ENCODE results near the gene TEAD1.

DNA sequence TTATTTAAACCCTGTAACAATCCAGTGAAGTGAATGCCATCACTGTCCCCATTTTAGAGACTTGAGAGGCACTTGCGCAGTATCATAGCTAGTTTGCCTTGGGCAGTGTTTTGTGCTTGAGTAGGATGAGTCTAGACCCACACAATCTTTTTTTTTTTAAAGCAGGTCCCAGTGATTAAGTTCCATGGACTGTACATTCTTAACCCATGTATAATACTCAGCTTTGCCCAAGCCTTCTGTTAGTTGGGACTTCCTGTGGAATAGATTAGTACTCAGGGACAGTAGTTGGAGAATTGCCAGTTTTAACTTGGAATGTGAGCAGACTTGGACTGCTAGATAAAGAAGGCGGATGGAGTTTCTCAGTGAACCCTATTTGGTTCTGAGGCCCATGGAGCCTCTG is 226.3 kb downstream of the TEAD1 start:
- TF ChIP-seq EZH2 (IDR thresholded peaks at IDR 0.05; ENCODE audit: low read length, missing control alignments): no peak
- TF ChIP-seq, protein P1, sequence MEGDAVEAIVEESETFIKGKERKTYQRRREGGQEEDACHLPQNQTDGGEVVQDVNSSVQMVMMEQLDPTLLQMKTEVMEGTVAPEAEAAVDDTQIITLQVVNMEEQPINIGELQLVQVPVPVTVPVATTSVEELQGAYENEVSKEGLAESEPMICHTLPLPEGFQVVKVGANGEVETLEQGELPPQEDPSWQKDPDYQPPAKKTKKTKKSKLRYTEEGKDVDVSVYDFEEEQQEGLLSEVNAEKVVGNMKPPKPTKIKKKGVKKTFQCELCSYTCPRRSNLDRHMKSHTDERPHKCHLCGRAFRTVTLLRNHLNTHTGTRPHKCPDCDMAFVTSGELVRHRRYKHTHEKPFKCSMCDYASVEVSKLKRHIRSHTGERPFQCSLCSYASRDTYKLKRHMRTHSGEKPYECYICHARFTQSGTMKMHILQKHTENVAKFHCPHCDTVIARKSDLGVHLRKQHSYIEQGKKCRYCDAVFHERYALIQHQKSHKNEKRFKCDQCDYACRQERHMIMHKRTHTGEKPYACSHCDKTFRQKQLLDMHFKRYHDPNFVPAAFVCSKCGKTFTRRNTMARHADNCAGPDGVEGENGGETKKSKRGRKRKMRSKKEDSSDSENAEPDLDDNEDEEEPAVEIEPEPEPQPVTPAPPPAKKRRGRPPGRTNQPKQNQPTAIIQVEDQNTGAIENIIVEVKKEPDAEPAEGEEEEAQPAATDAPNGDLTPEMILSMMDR (conservative IDR thresholded peaks at IDR 0.05 in 1 of 2, IDR thresholded peaks at IDR 0.05 in 1 of 2; ENCODE audit: low read depth in 1 of 2, low read length in 2 of 2): no peak

All from fibroblast of lung (primary cell).